MM.1S (cell line): ENCODE data around the gene DNAI4.

Experiments used
- CTCF ChIP-seq: fragments of 300-600 bp; sonication (generic); IDR thresholded peaks from 2 replicates; pipeline ENCODE4 v1.5.1; 2016; ENCODE audit warnings: antibody characterized with exemption, low read length, mixed read lengths
- EZH2 ChIP-seq: fragments of 300-600 bp; sonication (generic); optimal IDR thresholded peaks from 2 replicates; pipeline ENCODE3; 2017; ENCODE audit warnings: low read depth, mild to moderate bottlenecking, antibody characterized with exemption, low read length, mixed read lengths
- EZH2phosphoT487 ChIP-seq: fragments of 300-600 bp; sonication (generic); IDR thresholded peaks from 2 replicates; pipeline ENCODE4 v1.6.1; 2018; ENCODE audit warnings: antibody characterized with exemption, low read length

DNA sequence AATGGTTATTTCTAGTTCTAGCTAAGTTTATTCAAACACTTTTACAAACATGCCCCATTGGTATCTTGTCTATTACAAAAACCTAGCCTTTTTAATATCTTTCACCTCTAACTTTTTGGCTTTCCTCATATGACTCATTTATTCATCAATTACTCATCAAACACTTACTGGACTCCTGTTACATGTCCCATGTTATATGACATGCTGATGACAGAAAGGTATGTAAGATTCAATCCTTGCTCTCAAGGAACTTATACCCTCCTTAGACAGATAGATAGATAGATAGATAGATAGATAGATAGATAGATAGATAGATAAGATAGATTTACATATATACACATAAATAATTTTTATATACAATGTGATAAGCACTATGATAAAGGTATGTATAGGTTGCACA lies 89.7 kb downstream of the DNAI4 start:
- TF ChIP-seq CTCF (no peak), EZH2 (no peak), EZH2phosphoT487 (no peak)
